HS-27A (cell line): ENCODE results near the gene WWOX.

Source experiments
- DNase-seq: peaks from one replicate; pipeline ENCODE4 v3.0.0-alpha.2; 2012; ENCODE audit warnings: low read depth, missing footprints

Gene WWOX

GRCh38 chr16:78227855-78228254, 128.4 kb downstream of the WWOX start:
- DNase-seq, result no peak

- no peak for DNase-seq
Observed at GRCh38 chr16:78228704-78229103, 129.2 kb downstream of the WWOX start.

- DNase-seq, result no peak
Observed at GRCh38 chr16:78230832-78231231, 131.4 kb downstream of the WWOX start.

- DNase-seq, result no peak
Observed at GRCh38 chr16:78235168-78235800, 135.8 kb downstream of the WWOX start.

- DNase-seq, result no peak
Observed at GRCh38 chr16:78235876-78236275, 136.4 kb downstream of the WWOX start.

- no peak for DNase-seq
Observed at GRCh38 chr16:78237841-78238240, 138.4 kb downstream of the WWOX start.

GRCh38 chr16:78240459-78241222, 141.2 kb downstream of the WWOX start:
- DNase-seq, result no peak

GRCh38 chr16:78242239-78242630, 142.8 kb downstream of the WWOX start:
- DNase-seq, result no peak

- DNase-seq, result no peak
Observed at GRCh38 chr16:78244131-78244895, 144.9 kb downstream of the WWOX start.

- no peak for DNase-seq
Observed at GRCh38 chr16:78246559-78246958, 147.1 kb downstream of the WWOX start.

GRCh38 chr16:78249056-78249455, 149.6 kb downstream of the WWOX start:
- DNase-seq, result no peak

GRCh38 chr16:78249832-78250231, 150.4 kb downstream of the WWOX start:
- DNase-seq, result no peak

- DNase-seq, result no peak
Observed at GRCh38 chr16:78251115-78251514, 151.7 kb downstream of the WWOX start.

- DNase-seq, result no peak
Observed at GRCh38 chr16:78252757-78253156, 153.3 kb downstream of the WWOX start.

- DNase-seq, result no peak
Observed at GRCh38 chr16:78254841-78255240, 155.4 kb downstream of the WWOX start.

- DNase-seq, result no peak
Observed at GRCh38 chr16:78256686-78257375, 157.4 kb downstream of the WWOX start.

GRCh38 chr16:78257376-78257728, 157.9 kb downstream of the WWOX start:
- no peak for DNase-seq

- DNase-seq, result no peak
Observed at GRCh38 chr16:78258375-78259065, 159.1 kb downstream of the WWOX start.

- no peak for DNase-seq
Observed at GRCh38 chr16:78259873-78260272, 160.4 kb downstream of the WWOX start.

- DNase-seq, result no peak
Observed at GRCh38 chr16:78264642-78265041, 165.2 kb downstream of the WWOX start.

- no peak for DNase-seq
Observed at GRCh38 chr16:78269256-78269655, 169.8 kb downstream of the WWOX start.

- DNase-seq, result no peak
Observed at GRCh38 chr16:78271981-78272380, 172.5 kb downstream of the WWOX start.
